B cell (primary cell): ENCODE data around the gene RPUSD3. TPM values are rescaled to one million over a fixed set of nuclear protein-coding genes. Genes with fewer than 3 reads are reported as not detected.

ENCODE experiments used
- ATAC-seq: fragments of 200-7000 bp; cut with Tn5 transposase; one replicate; pipeline ENCODE4 v1.10.0; 2021; ENCODE audit warnings: low read depth, mild to moderate bottlenecking, moderate number of reproducible peaks, moderate library complexity
- CTCF ChIA-PET: fragments of 350-600 bp; sonication (Branson Sonifier 250); formaldehyde crosslinking; loops from one replicate; lab custom pipeline; 2021; ENCODE audit warnings: antibody characterized with exemption, inconsistent platforms; lab: Charles Lee
- POLR2A ChIA-PET: fragments of 350-600 bp; sonication (Branson Sonifier 250); formaldehyde crosslinking; loops from one replicate; lab custom pipeline; 2021; ENCODE audit warnings: antibody characterized with exemption; lab: Charles Lee
- DNase-seq: peaks from one replicate; pipeline ENCODE4 v3.0.0; 2013
- H2AFZ ChIP-seq: 2 replicates; pipeline ENCODE4 v1.6.1; 2012; ENCODE audit warnings: mild to moderate bottlenecking, low read depth, low read length; ENCODE audit not compliant: insufficient read depth, poor library complexity, severe bottlenecking
- H3K27ac ChIP-seq, 2 donors: 1 replicate in 1 of 2; 2 replicates in 1 of 2; pipeline ENCODE4 v1.5.1; 2012 to 2013; ENCODE audit warnings: low read length in 2 of 2, mild to moderate bottlenecking in 2 of 2, moderate library complexity in 1 of 2
- H3K27me3 ChIP-seq, 4 experiments: fragments of 200-600 bp in 1 of 4; sonication (generic) in 1 of 4; replicated peaks in 1 of 4; 1 replicate in 2 of 4; 2 replicates in 2 of 4; pipeline versions ENCODE4 v1.6.1 to v1.7.0; 2013 to 2016; ENCODE audit warnings: low read length in 3 of 4, mild to moderate bottlenecking in 2 of 4, mixed read lengths in 1 of 4, moderate library complexity in 1 of 4; ENCODE audit not compliant: insufficient read depth in 4 of 4, control insufficient read depth in 3 of 4; ENCODE audit errors: control extremely low read depth in 1 of 4
- H3K36me3 ChIP-seq, 2 experiments: replicated peaks in 1 of 2; 1 replicate in 1 of 2; 2 replicates in 1 of 2; pipeline versions ENCODE4 v1.6.1 to v1.7.1; 2013; ENCODE audit warnings: low read length in 1 of 2; ENCODE audit not compliant: insufficient read depth in 2 of 2, control insufficient read depth in 1 of 2; ENCODE audit errors: control extremely low read depth in 1 of 2, extremely low read depth in 1 of 2
- H3K4me1 ChIP-seq, 2 donors: fragments of 200-600 bp in 1 of 2; sonication (generic) in 1 of 2; 1 replicate in 1 of 2; 2 replicates in 1 of 2; pipeline versions ENCODE4 v1.5.1 to v1.6.1; 2013 to 2017; ENCODE audit warnings: low read length in 2 of 2; ENCODE audit not compliant: control insufficient read depth in 2 of 2, insufficient read depth in 2 of 2
- H3K4me2 ChIP-seq: replicated peaks from 2 replicates; pipeline ENCODE3; 2012; ENCODE audit warnings: mild to moderate bottlenecking, low read depth, low read length; ENCODE audit not compliant: poor library complexity, severe bottlenecking
- H3K4me3 ChIP-seq, 5 experiments: fragments of 200-600 bp in 1 of 5; sonication (generic) in 1 of 5; 1 replicate in 3 of 5; 2 replicates in 2 of 5; pipeline versions ENCODE4 v1.5.1 to v1.7.0; 2011 to 2016; ENCODE audit warnings: low read length in 4 of 5, mild to moderate bottlenecking in 4 of 5, low read depth in 2 of 5, control low read depth in 1 of 5, moderate library complexity in 1 of 5; ENCODE audit not compliant: insufficient read depth in 1 of 5; ENCODE audit errors: control extremely low read depth in 1 of 5, extremely low read depth in 1 of 5
- H3K79me2 ChIP-seq: fragments of 200-600 bp; sonication (generic); one replicate; pipeline ENCODE4 v1.6.0; 2016; ENCODE audit warnings: low read length; ENCODE audit not compliant: control insufficient read depth, insufficient read depth
- H3K9ac ChIP-seq: fragments of 200-600 bp; sonication (generic); 2 replicates; pipeline ENCODE4 v1.6.1; 2017; ENCODE audit warnings: mild to moderate bottlenecking, low read length, moderate library complexity
- H3K9me3 ChIP-seq, 3 donors: one replicate each; pipeline versions ENCODE4 v1.6.1 to v1.7.1; 2013; ENCODE audit warnings: low read length in 2 of 3; ENCODE audit not compliant: control insufficient read depth in 2 of 3, insufficient read depth in 1 of 3; ENCODE audit errors: control extremely low read depth in 1 of 3
- H4K20me1 ChIP-seq: 2 replicates; pipeline ENCODE4 v1.6.0; 2012; ENCODE audit warnings: mild to moderate bottlenecking, low read length; ENCODE audit not compliant: insufficient read depth, control insufficient read depth, poor library complexity, severe bottlenecking
- H3K27ac Mint-ChIP-seq: one replicate; pipeline ENCODE4 v1.8.0; 2021; ENCODE audit warnings: mixed read lengths
- H3K27me3 Mint-ChIP-seq: one replicate; pipeline ENCODE4 v1.8.0; 2021; ENCODE audit warnings: mixed read lengths
- H3K4me1 Mint-ChIP-seq: one replicate; pipeline ENCODE4 v1.8.0; 2021; ENCODE audit warnings: mixed read lengths
- H3K4me3 Mint-ChIP-seq: one replicate; pipeline ENCODE4 v1.8.0; 2021; ENCODE audit warnings: mixed read lengths
- H3K9me3 Mint-ChIP-seq: one replicate; pipeline ENCODE4 v1.8.0; 2022; ENCODE audit warnings: mixed read lengths; ENCODE audit not compliant: insufficient read depth
- CTCF ChIP-seq: fragments of 200-600 bp; IDR thresholded peaks from one replicate; pipeline ENCODE4 v1.8.0; 2022; ENCODE audit warnings: antibody characterized with exemption, mild to moderate bottlenecking
- EZH2 ChIP-seq: IDR thresholded peaks from 2 replicates; pipeline ENCODE4 v1.6.1; 2012; ENCODE audit warnings: borderline replicate concordance, low read depth, mild to moderate bottlenecking, moderate library complexity, low read length; ENCODE audit not compliant: insufficient read depth, poor library complexity, severe bottlenecking
- WGBS: methylation state at CpG from one replicate; pipeline ENCODE4 v1.1.5; 2013; ENCODE audit warnings: missing lambda C conversion rate; ENCODE audit not compliant: insufficient coverage; 5-methylcytosine and 5-hydroxymethylcytosine counted together
- intact Hi-C: fragments of 100-400 bp; cut with micrococcal nuclease; formaldehyde crosslinking; loops from one replicate; pipeline ENCODE4 v1.10.0; 2022
- polyA plus RNA-seq: library from polyadenylated mRNA; depleted of rRNA; stranded (reverse); fragments of >200 nt; gene quantifications from 2 replicates; pipeline ENCODE4 v1.2.3, GENCODE V29; 2012
- total RNA-seq, 2 donors: library from RNA; stranded (reverse); fragments of 120-200 nt in 1 of 2; gene quantifications; 1 replicate in 1 of 2; 2 replicates in 1 of 2; pipeline versions ENCODE4 v1.2.3 to v1.2.4, GENCODE V29; 2013 to 2022

Gene RPUSD3
- total and polyA plus RNA-seq, 2 donors (not counting 1 experiment from before 2014, with no cell fraction given), result 57.0 to 60.7 TPM

GRCh38 chr3:9792405-9793160, 51.2 kb downstream of the RPUSD3 start, which contains the start of the genes ARPC4 and TADA3:
Gene ARPC4, plus strand, starts transcription at chr3:9793082. Its CDS starts 40 bp downstream, at chr3:9793122.
Gene TADA3, minus strand, starts transcription at chr3:9792473. Its CDS starts 1,007 bp downstream, at chr3:9791466.
- peak within 1 kb of the TSS; percentile 99 for H3K4me3 Mint-ChIP-seq
- Histone ChIP-seq H2AFZ (peak within 1 kb of the TSS; percentile 96), H3K9ac (peak within 1 kb of the TSS; percentile 98), H3K4me3 (peak within 1 kb of the TSS; percentile 78 to 99 (median 94)), H4K20me1 (peaks cover 38% of the 10 kb centered on the region), H3K79me2 (peaks cover 69% of the 10 kb centered on the region), H3K4me1 (peaks cover 51 to 63% of the 10 kb centered on the region in 2 donors), H3K36me3 (peaks cover 8 to 36% of the 10 kb centered on the region in 2 experiments), H3K4me2 (peak within 1 kb of the TSS; percentile 98), H3K27me3 (no peaks in the 10 kb centered on the region), H3K9me3 (no peaks in the 10 kb centered on the region), H3K27ac (peak within 1 kb of the TSS; percentile 93 to 99)
- WGBS, result 0% methylated on average over 65 of the region's 65 CpGs
- intact Hi-C loops, result loop anchor here (1.0 to 2.0 kb wide), 10 partner anchors 12 to 529 kb away; partner anchors contain the start of genes BRPF1, CRELD1, JAGN1 and RPUSD3
- ATAC-seq, result peak; percentile 77
- H3K4me1 Mint-ChIP-seq, result peaks cover 57% of the 10 kb centered on the region
- H3K9me3 Mint-ChIP-seq, result no peaks in the 10 kb centered on the region
- peak within 1 kb of the TSS; percentile 100 for H3K27ac Mint-ChIP-seq
- TF ChIP-seq EZH2 (no peak), CTCF (no peak)
- ChIA-PET POLR2A (interaction anchor here (0.5 to 1.6 kb wide), 22 partner anchors 10 to 529 kb away, joined by 3 to 39 read pairs (median 5); partner anchors contain the start of genes BRPF1, CRELD1, EMC3 and FANCD2), CTCF (interaction anchor here (0.6 to 1.4 kb wide), 14 partner anchors 11 to 946 kb away, joined by 3 to 17 read pairs (median 4); partner anchors contain the start of genes OGG1 and TTLL3)
- H3K27me3 Mint-ChIP-seq, result no peaks in the 10 kb centered on the region
- DNase-seq, result peak; percentile 99
